Thyroid gland (tissue), 4 donors: ENCODE data around the gene SNX11. TPM values are rescaled to one million over a fixed set of nuclear protein-coding genes. Genes with fewer than 3 reads are reported as not detected.

Experiments used
- DNase-seq, 2 donors: peaks; one replicate each; pipeline ENCODE4 v3.0.0-alpha.2; 2019
- H3K27ac ChIP-seq, 3 donors: fragments of 200-600 bp; sonication (generic); 1 replicate in 2 of 3; 2 replicates in 1 of 3; pipeline ENCODE4 v1.5.1; 2016 to 2019; ENCODE audit warnings: mild to moderate bottlenecking in 1 of 3, moderate library complexity in 1 of 3
- H3K27me3 ChIP-seq: fragments of 200-600 bp; sonication (generic); one replicate; pipeline ENCODE4 v1.5.1; 2019
- H3K36me3 ChIP-seq, 2 donors: fragments of 200-600 bp; sonication (generic); one replicate each; pipeline ENCODE4 v1.5.1; 2016 to 2019
- H3K4me1 ChIP-seq, 2 donors: fragments of 200-600 bp; sonication (generic); one replicate each; pipeline ENCODE4 v1.5.1; 2017 to 2019
- H3K4me3 ChIP-seq, 3 donors: fragments of 200-600 bp; sonication (generic); replicated peaks in 1 of 3; 1 replicate in 2 of 3; 2 replicates in 1 of 3; pipeline ENCODE4 v1.5.1; 2016; ENCODE audit warnings: mild to moderate bottlenecking in 1 of 3
- H3K9me3 ChIP-seq: fragments of 200-600 bp; sonication (generic); one replicate; pipeline ENCODE4 v1.5.1; 2017
- CTCF ChIP-seq, 6 experiments: fragments of 200-600 bp in 3 of 6; fragments of 450-650 bp in 3 of 6; sonication (generic) in 3 of 6; IDR thresholded peaks; one replicate each; pipeline ENCODE4 v1.5.1; 2016 to 2019; ENCODE audit warnings: antibody characterized with exemption in 6 of 6, mild to moderate bottlenecking in 2 of 6, inconsistent platforms in 1 of 6, moderate library complexity in 1 of 6
- POLR2A ChIP-seq, 2 donors: fragments of 450-650 bp; IDR thresholded peaks; one replicate each; pipeline ENCODE4 v1.6.1; 2017; ENCODE audit warnings: antibody characterized with exemption in 2 of 2, mild to moderate bottlenecking in 2 of 2, moderate library complexity in 1 of 2
- WGBS, 2 donors: methylation state at CpG; one replicate each; pipeline ENCODE4 v1.1.5; 2017; 5-methylcytosine and 5-hydroxymethylcytosine counted together
- intact Hi-C: fragments of 100-400 bp; cut with DNase I; formaldehyde crosslinking; loops from one replicate; pipeline ENCODE4 v1.15.1; 2023
- total RNA-seq, 4 donors: library from RNA; depleted of rRNA; stranded (reverse); fragments of >200 nt; gene quantifications; one replicate each; pipeline ENCODE4 v1.2.3, GENCODE V29; 2016

SNX11 gene
- total RNA-seq, 4 donors from 2014 or later, result 20.3 to 23.4 (median 22.0) TPM

- intact Hi-C loops, result no loop called here
- peak overlapping the region; percentile 46 to 69 (median 51) for H3K27ac ChIP-seq
- TF ChIP-seq CTCF (IDR thresholded peaks at IDR 0.05) (no peak), POLR2A (IDR thresholded peaks at IDR 0.05) (no peak)
- no peaks in the 10 kb centered on the region for H3K9me3 ChIP-seq
- 44 to 52% methylated on average over 5 to 9 of the region's 9 CpGs for WGBS, 2 donors
- H3K36me3 ChIP-seq, result peaks cover 15 to 18% of the 10 kb centered on the region in 2 donors
- no peak overlapping the region for H3K4me3 ChIP-seq
- H3K27me3 ChIP-seq, result no peaks in the 10 kb centered on the region
- DNase-seq, result peak in 1 of 2 donors; percentile 26
- H3K4me1 ChIP-seq, result peaks cover 22 to 32% of the 10 kb centered on the region in 2 donors
Measured at GRCh38 chr17:48125829-48126531, 18.4 kb downstream of the SNX11 start.

- Histone ChIP-seq H3K4me3 (no peak overlapping the region), H3K9me3 (no peaks in the 10 kb centered on the region), H3K27ac (peak overlapping the region in 1 of 3 donors; percentile 69), H3K27me3 (no peaks in the 10 kb centered on the region), H3K36me3 (peaks cover 10 to 14% of the 10 kb centered on the region in 2 donors), H3K4me1 (peaks cover 20 to 30% of the 10 kb centered on the region in 2 donors)
- intact Hi-C loops, result no loop called here
- TF ChIP-seq POLR2A (IDR thresholded peaks at IDR 0.05), result no peak
- no peak for TF ChIP-seq CTCF (IDR thresholded peaks at IDR 0.05)
- 40 to 52% methylated on average over 7 of the region's 7 CpGs for WGBS, 2 donors
- no peak for DNase-seq
Measured at GRCh38 chr17:48126532-48126850, 18.9 kb downstream of the SNX11 start.

- Histone ChIP-seq H3K9me3 (no peaks in the 10 kb centered on the region), H3K4me1 (peaks cover 12 to 20% of the 10 kb centered on the region in 2 donors), H3K27ac (peak overlapping the region in 1 of 3 donors; percentile 69), H3K4me3 (no peak overlapping the region), H3K27me3 (no peaks in the 10 kb centered on the region), H3K36me3 (peaks cover 5 to 10% of the 10 kb centered on the region in 2 donors)
- TF ChIP-seq CTCF (IDR thresholded peaks at IDR 0.05) (no peak), POLR2A (IDR thresholded peaks at IDR 0.05) (no peak)
- peak in 1 of 2 donors; percentile 54 for DNase-seq
- WGBS, 2 donors, result 51 to 65% methylated on average over 8 to 9 of the region's 9 CpGs
- intact Hi-C loops, result no loop called here
Measured at GRCh38 chr17:48127371-48128051, 19.9 kb downstream of the SNX11 start.

GRCh38 chr17:48128400-48128799, 20.8 kb downstream of the SNX11 start:
- WGBS, 2 donors, result 59 to 61% methylated on average over 5 of the region's 5 CpGs

More at GRCh38 chr17:48128400-48128799, 20.8 kb downstream of the SNX11 start:
- H3K27me3 ChIP-seq, result no peaks in the 10 kb centered on the region
- no peak overlapping the region for H3K4me3 ChIP-seq
- H3K36me3 ChIP-seq, result peaks cover 1% of the 10 kb centered on the region in 2 donors
- no peaks in the 10 kb centered on the region for H3K9me3 ChIP-seq
- peaks cover 12 to 18% of the 10 kb centered on the region in 2 donors for H3K4me1 ChIP-seq
- TF ChIP-seq POLR2A (IDR thresholded peaks at IDR 0.05), result no peak
- no peak for TF ChIP-seq CTCF (IDR thresholded peaks at IDR 0.05)
- H3K27ac ChIP-seq, result no peak overlapping the region
- intact Hi-C loops, result no loop called here
- DNase-seq, result no peak
